DMS153 treated with DMSO at 0.1 percent for 48 hours (cell line): ENCODE measurements around the gene DAZAP1.

Experiments used
- DNase-seq: peaks from one replicate; lab custom pipeline; 2025; ENCODE audit not compliant: unreplicated experiment; lab: John Stamatoyannopoulos, UW

DAZAP1 gene

DNA sequence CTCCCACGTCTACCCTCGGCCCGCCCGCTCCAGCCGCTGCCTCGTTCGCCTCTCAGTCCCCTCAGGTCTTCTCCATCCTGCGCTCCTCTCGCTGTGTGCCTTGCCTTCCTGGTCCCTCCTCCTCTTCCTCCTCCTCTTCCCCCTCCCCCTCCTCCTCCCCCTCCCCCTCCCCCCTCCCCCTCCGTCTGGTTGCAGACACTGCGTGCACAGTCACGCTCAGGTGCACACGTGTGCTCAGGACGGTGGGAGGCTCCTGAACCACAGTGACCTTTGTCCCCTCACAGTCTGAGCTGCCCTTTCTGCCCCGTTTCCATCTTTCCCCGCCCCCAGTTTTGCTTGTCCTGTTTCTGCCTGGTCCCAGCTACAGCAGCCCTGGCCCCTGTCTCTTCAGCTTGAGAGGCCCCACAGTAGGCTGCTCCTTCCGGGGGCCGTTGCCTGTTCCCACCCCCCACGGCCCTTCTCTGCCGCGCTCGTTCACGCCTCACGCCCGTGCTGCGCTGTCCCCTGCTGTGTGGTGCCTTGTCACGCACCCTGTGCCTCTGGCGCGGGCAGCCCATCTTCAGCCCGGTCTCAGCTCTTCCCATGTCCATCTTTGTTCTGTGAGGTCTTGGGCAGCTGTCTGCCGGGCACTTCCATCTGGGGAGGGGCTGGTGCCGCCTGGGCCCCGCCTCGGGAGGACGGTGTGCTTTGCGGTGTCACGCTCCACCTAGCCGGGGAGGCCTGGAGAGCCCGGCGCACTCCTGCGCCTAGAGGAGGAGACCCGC lies 17.0 kb downstream of the DAZAP1 start:
- no peak for DNase-seq

DNA sequence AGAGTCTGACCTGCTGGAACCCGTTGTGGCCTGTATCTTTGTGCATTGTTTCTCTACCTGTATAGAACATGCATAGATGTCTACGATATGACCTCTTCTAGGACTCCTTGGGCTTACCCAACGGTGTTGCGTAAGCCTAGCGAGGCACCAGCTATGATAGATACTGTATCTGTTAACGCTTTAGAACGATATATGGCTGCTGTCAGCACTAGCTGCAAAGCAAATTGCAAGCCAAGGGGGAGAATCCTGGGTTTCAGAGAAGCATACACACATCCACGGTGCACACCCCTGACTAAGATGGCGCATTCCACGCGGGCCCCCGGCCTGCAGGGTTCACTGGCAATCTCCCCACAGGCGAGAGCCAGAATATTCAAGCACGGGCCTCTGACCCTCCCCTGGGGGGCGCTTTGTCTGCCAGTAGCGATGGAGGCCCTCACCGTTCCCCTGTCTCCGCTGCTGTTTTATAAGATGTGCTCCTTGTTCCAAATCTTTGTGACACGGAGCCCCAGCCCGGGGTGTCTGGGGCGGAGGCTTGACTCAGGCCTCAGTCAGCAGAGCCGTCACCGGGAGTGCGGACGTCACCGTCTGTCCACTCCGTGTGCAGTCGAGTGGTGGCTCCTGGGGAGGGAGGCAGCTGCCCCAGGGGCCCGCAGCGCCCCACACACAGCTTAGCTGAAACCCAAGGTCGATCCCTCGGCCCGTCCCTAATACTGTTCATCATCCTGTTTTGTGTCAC lies 17.9 kb downstream of the DAZAP1 start:
- no peak for DNase-seq

DNA sequence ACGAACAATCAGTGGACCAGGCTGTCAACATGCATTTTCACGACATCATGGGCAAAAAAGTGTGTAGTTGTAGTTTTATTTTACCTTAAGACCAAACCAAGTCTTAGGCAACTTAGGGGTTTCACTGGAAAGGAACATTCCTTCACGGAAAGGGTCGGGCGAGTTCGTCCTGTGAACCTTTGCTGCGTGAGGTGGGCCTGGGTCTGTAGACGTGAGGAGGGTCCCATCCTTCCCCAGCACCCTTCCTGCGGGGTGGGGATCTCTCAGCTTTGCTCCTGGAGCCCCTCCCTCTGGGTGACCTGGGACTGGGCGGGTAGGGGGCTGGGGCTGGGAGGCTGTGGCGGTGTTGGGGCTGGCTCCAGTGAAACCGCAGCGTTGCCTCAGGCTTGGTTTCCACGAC lies 18.5 kb downstream of the DAZAP1 start:
- no peak for DNase-seq

DNA sequence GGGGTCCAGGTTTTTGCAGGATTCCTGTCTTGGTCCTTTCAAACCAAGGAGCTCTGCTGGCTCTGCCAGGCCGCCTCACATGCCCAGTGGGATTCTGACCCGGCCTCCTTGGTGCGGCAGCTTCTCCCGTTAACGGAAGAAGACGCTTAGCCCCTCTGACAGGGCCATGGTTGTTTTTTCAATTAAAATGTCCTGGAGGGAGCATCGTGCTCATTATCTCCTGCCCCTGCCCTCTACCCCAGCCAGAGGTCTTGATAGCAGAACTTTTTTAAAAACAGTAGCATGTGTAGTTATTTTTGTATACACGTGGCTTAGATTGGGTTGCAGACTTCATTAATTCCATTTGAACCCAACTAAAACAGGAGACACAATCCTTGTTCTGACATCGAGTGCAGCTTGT lies 19.4 kb downstream of the DAZAP1 start:
- no peak for DNase-seq

DNA sequence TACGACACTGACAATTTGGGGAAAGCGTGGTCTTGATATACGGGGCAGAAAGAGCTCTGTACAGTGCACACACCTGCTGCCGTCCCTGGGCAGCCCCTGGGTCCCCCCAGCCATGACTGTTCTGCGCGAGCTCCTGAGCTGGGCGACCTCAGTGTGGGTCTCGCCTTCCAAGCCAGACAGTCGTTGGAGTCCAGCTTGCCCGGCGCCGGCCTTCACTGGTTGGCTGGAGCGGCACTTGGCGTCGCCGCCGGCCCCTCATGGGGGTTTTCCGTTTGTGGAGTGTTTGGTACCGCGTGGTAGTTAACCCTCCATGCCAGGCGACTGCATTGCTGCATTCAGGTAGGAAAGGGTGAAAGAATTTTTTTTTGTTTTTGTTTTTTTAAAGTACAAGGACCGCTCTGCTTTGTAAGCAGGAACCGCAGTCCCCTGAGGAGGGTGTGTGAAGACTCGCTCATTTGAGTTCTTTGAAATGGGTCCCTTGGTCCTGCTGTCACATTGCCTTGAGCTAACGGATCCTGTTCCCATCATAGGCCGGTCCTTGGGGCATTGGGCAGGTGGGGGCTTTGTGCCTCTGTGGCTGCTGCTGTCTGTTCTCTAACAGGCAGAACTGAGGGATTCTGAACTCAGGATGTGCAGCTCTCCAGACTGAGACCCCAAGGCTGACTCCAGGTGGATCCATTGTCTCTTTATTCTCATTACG lies 20.0 kb downstream of the DAZAP1 start:
- no peak for DNase-seq

DNA sequence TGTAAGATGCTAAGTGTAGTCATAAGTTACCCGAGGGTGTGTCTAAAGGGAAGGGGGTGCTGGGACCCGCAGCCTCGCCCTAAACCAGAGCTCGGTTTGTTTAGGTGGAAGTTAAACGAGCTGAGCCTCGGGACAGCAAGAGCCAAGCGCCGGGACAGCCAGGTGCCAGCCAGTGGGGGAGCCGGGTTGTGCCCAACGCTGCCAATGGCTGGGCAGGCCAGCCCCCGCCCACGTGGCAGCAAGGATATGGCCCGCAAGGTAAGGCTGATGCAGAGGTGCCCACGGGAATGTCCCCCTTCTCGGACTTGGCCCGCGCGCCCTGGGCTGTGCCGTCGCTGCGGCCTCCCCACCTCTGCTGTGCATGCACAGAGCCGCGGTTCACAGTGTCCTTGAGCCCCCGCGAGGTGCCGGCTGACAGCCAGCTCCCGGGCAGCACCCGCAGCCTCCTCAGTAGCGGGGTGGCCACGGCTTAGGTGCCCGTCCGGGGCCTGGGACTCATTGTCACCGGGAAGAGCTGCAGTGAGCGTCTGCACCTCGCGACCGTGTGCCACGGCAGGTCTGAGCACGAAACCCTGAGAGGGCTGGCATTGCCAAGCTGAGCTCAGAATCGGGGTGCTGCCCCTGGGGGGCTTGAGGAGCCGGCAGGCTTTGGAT lies 21.5 kb downstream of the DAZAP1 start:
- DNase-seq = no peak

DNA sequence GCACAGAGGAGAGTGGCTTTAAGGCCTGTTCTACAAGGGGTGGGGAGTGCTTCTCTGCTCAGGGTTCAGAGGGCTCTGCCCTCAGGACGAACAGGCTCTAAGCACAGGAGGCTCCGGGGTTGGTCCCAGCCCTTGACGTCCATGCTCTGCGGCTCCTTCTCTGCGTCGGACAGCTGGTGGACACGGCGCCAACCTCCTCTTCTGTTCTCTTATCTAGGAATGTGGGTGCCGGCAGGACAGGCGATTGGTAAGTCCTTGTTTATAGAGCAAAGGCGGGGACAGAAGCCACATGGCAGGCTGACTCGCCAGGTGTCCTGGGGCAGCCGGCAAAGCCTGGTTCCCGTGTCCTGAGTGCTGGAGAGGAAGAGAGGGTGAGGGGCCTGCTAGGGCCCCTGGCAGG lies 22.4 kb downstream of the DAZAP1 start:
- DNase-seq = no peak

DNA sequence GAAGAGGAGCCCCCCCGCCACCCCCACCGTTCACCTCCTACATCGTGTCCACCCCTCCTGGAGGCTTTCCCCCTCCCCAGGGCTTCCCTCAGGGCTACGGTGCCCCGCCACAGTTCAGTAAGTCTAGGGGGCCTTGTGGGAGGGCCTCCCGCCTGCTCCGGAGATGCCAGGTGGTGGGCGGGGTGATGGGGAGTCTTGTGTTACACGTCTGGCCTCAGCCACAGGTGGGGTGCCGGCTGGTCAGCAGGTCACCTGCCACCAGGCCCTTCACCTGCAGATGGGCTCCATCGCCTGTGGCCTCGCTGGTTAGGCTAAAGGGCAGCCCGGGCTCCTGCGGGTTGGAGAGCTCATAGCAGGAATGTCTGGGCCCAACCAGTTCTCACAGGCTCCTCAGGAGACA lies 22.9 kb downstream of the DAZAP1 start:
- no peak for DNase-seq

DNA sequence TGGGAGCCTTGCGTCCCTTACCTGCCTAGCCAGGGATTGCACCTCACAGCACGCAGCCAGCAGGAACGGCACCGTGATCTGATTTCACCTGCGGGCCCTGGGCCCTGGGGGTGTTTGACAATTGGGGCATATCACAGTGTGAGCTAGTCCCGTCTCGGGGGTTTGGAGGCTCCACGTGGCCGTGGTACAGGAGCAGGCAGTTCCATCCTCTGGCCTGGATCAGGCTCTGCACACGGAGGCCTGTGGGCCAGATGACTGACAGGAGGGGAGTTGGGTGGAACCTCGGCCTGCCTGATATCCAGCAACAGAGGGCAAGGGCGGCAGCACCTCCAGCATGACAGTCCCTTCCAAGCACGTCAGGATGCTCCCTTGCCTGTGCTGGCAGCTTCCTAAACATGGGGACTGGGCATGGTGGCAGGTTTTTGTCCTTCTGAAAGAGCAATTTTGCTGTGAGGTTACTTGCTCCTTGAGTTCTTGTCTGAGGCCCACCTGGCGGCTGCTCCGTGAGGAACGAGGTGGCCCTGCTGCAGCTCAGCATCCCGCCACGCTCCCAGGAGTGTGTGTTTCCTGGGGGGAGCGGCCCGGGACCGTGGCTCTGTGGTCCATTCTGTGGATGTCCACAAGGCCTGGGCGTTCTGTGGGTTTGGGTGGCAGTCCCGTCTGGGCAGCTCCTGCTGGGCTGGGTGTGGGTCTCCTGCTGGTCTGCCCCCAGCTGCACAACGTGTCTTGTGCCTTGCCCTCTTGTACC lies 24.5 kb downstream of the DAZAP1 start:
- DNase-seq = no peak

DNA sequence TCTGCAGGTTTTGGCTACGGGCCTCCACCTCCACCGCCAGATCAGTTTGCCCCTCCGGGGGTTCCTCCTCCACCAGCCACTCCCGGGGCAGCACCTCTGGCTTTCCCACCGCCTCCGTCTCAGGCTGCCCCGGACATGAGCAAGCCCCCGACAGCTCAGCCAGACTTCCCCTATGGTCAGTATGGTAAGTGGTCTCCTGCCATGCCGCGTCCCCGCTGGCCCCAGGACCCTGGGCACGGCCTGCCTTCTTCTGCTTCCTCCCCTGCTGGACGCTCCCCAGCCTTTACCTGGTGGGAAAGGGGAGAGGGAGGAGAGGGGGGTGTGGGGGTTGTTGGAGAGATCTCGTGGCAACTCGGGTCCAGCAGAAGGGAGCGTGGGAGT lies 25.1 kb downstream of the DAZAP1 start:
- DNase-seq = no peak

DNA sequence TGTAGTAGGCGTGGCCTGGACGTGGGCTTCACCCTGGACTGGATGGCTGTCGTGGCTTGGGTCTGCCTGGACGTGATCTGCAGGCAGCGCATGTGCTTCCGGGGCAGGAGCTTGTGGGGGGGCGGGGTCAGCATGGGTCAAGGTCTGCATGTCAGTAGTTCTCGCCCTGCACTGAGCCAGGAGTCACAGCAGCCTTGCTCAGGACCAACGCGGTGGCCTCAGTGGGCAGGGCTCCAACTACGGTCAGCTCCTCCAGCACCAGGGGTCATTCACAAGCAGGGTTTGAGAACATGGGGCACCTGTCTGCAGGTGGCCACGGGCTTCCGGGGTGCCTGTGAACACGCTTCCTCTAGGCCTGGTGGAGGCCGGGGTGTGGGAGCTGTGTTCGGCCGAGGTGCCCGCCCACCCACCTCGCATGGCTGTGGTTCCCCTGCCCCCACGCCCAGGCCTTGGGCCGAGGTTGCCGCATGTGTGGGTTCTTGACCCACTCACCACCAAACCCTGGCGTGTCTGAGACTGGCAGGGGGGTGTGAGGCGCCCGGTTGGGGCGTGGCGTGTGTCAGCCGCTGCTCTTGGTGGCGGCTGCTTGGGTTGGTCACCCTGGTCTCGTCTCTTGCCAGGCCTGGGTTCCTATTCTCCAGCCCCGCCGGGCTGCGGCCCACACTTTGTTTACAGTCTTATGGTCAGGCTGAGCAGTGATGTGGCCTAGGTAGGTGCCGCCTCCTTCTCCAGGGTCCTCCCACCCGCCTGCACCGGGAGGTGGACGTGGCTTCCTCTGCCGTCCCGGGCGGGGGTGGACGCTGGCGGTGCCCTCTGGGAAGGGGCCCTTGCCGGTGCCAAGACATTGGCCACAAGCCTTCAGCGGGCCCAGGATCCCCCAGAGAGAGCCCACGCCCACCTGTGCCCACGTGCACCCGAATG lies 26.0 kb downstream of the DAZAP1 start:
- DNase-seq = no peak

DNA sequence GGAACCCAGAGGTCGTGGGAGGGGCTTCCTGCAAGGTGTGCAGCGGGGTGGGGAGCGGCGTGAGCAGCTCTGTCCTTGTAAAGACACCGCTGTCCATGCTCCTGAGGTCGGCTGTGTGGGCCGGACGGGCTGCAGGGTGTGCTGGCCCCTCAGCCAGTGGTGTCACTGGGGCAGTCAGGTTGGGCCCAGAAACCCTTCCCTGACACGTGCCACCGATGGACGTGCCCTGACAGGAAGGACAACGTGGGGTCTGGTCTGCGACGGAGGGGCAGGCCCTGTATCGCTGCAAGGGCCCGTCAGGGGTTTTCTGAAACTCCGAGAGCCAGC lies 26.6 kb downstream of the DAZAP1 start:
- DNase-seq = no peak

DNA sequence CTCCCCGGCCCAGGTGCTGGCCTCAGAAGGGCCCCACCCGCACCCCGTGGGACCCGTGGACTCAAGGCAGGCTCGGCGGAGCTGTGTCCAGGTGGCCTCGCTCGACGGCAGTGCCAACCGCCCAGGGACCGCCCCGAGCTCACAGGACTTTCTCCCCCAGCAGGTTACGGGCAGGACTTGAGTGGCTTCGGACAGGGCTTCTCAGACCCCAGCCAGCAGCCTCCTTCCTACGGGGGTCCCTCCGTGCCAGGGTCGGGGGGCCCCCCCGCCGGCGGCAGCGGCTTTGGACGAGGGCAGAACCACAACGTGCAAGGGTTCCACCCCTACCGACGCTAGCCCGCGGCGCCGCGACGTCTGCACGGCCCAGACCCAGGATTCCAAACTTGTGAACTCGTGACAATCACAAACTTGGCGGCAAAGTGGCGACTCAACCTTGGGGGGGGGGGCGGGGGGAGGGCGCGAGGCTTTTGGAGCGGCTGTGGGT lies 27.2 kb downstream of the DAZAP1 start:
- no peak for DNase-seq

DNA sequence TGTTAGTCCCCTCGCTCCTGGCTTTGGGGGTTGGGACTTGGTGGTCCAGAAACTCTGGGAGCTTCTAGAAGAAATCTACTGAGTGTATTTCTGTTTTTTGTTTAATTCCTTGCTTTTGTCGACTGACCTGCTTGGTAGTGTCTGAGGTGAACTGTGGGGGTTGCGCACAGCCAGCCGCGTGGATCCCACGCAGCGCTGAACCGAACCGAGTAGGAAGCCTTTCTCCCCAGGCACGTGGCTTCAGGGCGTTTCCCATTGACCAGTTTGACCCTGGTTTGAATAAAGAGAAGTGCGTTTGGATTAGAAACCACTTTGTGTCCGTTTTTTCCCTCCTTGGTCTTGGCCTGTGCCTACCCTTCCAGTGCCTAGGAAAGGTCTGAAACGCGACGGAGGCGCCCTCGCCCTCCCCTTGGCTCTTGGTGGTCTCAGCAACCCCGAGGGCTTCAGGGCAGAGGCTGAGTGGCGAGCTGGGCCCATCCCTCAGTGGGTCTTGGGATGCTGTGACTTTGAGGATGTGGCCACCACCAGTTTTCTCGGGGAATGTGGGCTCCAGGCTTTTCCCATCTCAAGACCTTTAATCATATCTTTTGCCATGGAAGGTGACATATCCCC lies 28.1 kb downstream of the DAZAP1 start:
- DNase-seq = no peak

DNA sequence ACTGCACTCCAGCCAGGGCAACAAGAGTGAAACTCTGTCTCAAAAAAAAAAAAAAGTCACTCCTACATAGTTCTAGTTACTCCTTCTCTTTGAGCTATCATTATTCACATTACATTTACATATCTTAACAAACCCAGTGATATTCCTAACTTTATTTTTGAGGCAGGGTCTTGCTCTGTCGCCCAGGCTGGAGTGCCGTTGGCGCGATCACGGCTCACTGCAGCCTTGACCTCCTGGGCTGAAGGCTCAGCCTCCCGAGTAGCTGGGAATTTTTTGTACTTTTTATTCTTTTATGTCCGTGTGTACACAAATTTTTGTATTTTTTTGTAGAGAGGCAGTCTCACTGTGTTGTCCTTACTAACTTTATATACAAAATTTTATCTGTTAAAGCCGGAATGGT lies 30.2 kb downstream of the DAZAP1 start:
- DNase-seq = no peak

DNA sequence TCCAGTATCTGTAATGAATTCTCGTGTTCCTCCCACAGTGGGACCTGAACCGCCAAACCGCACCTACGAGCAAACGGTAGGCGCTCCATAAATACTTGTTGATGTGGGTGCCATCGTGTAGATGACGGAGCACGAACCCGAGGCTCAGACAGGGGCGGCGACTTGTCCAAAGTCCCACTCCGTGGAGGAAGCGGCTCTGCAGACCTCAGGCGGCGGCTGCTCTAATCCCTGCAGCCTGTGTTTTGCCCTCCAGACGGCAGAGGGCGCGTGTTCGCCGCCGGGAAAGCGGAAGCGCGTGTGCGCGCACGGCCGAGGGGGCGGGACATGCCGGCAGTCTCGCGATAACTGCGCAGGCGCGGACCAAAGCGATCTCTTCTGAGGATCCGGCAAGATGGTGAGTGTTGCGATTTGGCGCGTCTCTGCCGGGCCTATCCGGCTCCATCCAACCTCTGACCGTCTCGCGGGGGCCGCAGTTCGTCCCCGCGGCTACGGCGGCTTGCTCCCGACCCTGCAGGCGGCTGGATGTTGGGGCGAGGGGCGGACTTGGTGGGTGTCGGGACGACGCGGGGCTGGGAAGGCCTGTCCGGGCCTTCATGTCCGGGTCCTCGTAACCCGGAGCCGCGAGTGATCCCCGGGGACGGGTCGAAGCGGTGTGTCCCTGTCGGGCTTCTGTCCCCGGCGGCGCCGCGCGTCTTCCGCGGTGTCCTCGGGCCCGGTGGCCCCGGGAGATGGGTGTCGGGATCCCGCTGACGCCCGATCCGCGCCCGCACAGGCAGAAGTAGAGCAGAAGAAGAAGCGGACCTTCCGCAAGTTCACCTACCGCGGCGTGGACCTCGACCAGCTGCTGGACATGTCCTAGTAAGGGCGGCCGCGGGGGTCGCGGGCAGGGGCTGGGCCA lies 30.9 kb downstream of the DAZAP1 start, which contains the start of gene RPS15:
Gene RPS15 (plus strand): TSS at position 362 of the 898 bp plus-strand sequence. CDS start 30 bp downstream, at position 392.
- DNase-seq = peak; percentile 52

DNA sequence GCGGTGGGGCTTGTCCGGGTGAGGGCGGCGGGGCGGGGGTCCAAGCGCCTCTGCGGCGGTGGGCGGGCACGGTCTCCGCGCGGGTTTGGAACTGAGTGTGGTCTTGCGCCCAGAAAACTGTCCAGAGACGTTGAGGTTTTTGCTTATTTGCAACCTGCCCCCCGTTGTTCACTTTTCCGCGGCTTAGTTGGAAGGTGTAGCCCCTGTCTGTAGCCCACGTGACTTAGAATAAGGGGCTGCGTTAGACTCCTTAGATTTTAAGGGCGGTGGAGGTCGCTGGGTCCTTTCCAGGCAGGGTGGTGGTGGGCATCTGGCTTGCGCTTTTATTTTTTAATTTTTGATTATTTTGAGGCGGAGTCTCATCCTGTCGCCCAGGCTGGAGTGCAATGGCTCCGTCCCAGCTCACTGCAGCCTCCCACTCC lies 31.6 kb downstream of the DAZAP1 start:
- no peak for DNase-seq
